Endothelial cell of umbilical vein (primary cell): ENCODE measurements around the gene PTDSS2. TPM values are rescaled to one million over a fixed set of nuclear protein-coding genes. Genes with fewer than 3 reads are reported as not detected.

Experiments used
- BruUV-seq: library from RNA; stranded (reverse); fragments of 400-500 nt; replicated peaks from 2 replicates; lab custom pipeline; 2021; lab: Mats Ljungman, UMichigan
- CTCF ChIA-PET: fragments of 300-600, 350-600 bp; sonication (Branson Sonifier 250); formaldehyde crosslinking; loops from one replicate; lab custom pipeline; 2021; ENCODE audit warnings: antibody characterized with exemption, inconsistent platforms; lab: Charles Lee
- POLR2A ChIA-PET: fragments of 300-600, 350-600 bp; sonication (Branson Sonifier 250); formaldehyde crosslinking; loops from one replicate; lab custom pipeline; 2021; ENCODE audit warnings: antibody characterized with exemption, inconsistent platforms; lab: Charles Lee
- DNase-seq: peaks from one replicate; pipeline ENCODE4 v3.0.0-alpha.2; 2011; ENCODE audit warnings: low read depth, low spot score
- FAIRE-seq: peaks from 2 replicates; lab custom pipeline; 2011; peaks lifted over from hg19 to GRCh38; lab: Jason Lieb, UNC
- H2AFZ ChIP-seq: 2 replicates; pipeline ENCODE4 v1.6.0; 2012; ENCODE audit warnings: low read depth, low read length, control low read depth, inconsistent platforms
- H3K27ac ChIP-seq: 2 replicates; pipeline ENCODE4 v1.5.1; 2011; ENCODE audit warnings: low read depth, mild to moderate bottlenecking, control low read depth, low read length, moderate library complexity; ENCODE audit not compliant: insufficient read depth
- H3K27me3 ChIP-seq, 2 experiments: 2 replicates each; pipeline versions ENCODE4 v1.6.0 to v1.6.1; 2011; ENCODE audit warnings: low read length in 2 of 2, mixed read lengths in 1 of 2; ENCODE audit not compliant: control insufficient read depth in 2 of 2, insufficient read depth in 2 of 2
- H3K36me3 ChIP-seq, 2 experiments: 2 replicates in 1 of 2; 3 replicates in 1 of 2; pipeline ENCODE4 v1.5.1; 2011; ENCODE audit warnings: low read length in 2 of 2, mild to moderate bottlenecking in 1 of 2, moderate library complexity in 1 of 2; ENCODE audit not compliant: control insufficient read depth in 2 of 2, insufficient read depth in 2 of 2; ENCODE audit errors: extremely low read depth in 1 of 2
- H3K4me1 ChIP-seq: 3 replicates; pipeline ENCODE4 v1.5.1; 2011; ENCODE audit warnings: mild to moderate bottlenecking, low read length; ENCODE audit not compliant: control insufficient read depth, insufficient read depth; ENCODE audit errors: extremely low read depth
- H3K4me2 ChIP-seq: 2 replicates; pipeline ENCODE4 v1.6.1; 2011; ENCODE audit warnings: low read length, control low read depth, mixed read lengths; ENCODE audit not compliant: insufficient read depth
- H3K4me3 ChIP-seq, 3 experiments: fragments of 200-600 bp in 1 of 3; sonication (generic), shearing (Covaris generic) in 1 of 3; replicated peaks in 1 of 3; 2 replicates each; pipeline ENCODE4 v1.5.1; 2011 to 2016; ENCODE audit warnings: control low read depth in 3 of 3, low read length in 3 of 3, mild to moderate bottlenecking in 2 of 3, inconsistent platforms in 1 of 3, low read depth in 1 of 3, moderate library complexity in 1 of 3; ENCODE audit not compliant: insufficient read depth in 1 of 3
- H3K79me2 ChIP-seq: 2 replicates; pipeline ENCODE4 v1.6.0; 2012; ENCODE audit warnings: low read length, inconsistent platforms; ENCODE audit not compliant: control insufficient read depth, insufficient read depth
- H3K9ac ChIP-seq: replicated peaks from 2 replicates; pipeline ENCODE3; 2011; ENCODE audit warnings: low read length, control low read depth; ENCODE audit not compliant: insufficient read depth; ENCODE audit errors: extremely low read depth
- H3K9me1 ChIP-seq: replicated peaks from 3 replicates; pipeline ENCODE4 v1.6.0; 2011; ENCODE audit warnings: mild to moderate bottlenecking, low read length; ENCODE audit not compliant: control insufficient read depth, insufficient read depth; ENCODE audit errors: extremely low read depth
- H3K9me3 ChIP-seq: replicated peaks from 2 replicates; pipeline ENCODE4 v1.5.1; 2012; ENCODE audit warnings: low read length, inconsistent platforms; ENCODE audit not compliant: control insufficient read depth, insufficient read depth
- H4K20me1 ChIP-seq: replicated peaks from 2 replicates; pipeline ENCODE3; 2011; ENCODE audit warnings: mild to moderate bottlenecking, low read length; ENCODE audit not compliant: control insufficient read depth, insufficient read depth; ENCODE audit errors: extremely low read depth
- FOS ChIP-seq: IDR thresholded peaks from 2 replicates; pipeline ENCODE4 v1.6.1; 2011; ENCODE audit warnings: mild to moderate bottlenecking, low read length, moderate library complexity, borderline replicate concordance; ENCODE audit not compliant: insufficient read depth
- GATA2 ChIP-seq: IDR thresholded peaks from 2 replicates; pipeline ENCODE4 v1.7.0; 2011; ENCODE audit warnings: low read depth, mild to moderate bottlenecking, moderate library complexity, mixed read lengths, low read length; ENCODE audit not compliant: insufficient read length, insufficient read depth
- JUN ChIP-seq: IDR thresholded peaks from 2 replicates; pipeline ENCODE4 v1.6.1; 2011; ENCODE audit warnings: borderline replicate concordance, low read depth; ENCODE audit not compliant: insufficient read length, insufficient read depth
- POLR2A ChIP-seq: IDR thresholded peaks from 2 replicates; pipeline ENCODE4 v1.6.1; 2012; ENCODE audit warnings: low read depth, mild to moderate bottlenecking, control low read depth, low read length
- dilution Hi-C: fragments of 300-500 bp; cut with MboI; formaldehyde crosslinking; loops from one replicate; pipeline ENCODE4 v1.15.0; 2019; ENCODE audit warnings: low sequenced_read_pairs; ENCODE audit not compliant: extremely low pct_ligation_motif_present
- intact Hi-C: fragments of 100-400 bp; cut with micrococcal nuclease; formaldehyde crosslinking; loops from one replicate; pipeline ENCODE4 v1.10.0; 2022
- polyA plus RNA-seq, 4 experiments: library from polyadenylated mRNA; depleted of rRNA in 3 of 4; stranded (reverse) in 3 of 4; unstranded in 1 of 4; fragments of >200 nt; gene quantifications; 2 replicates each; pipeline versions ENCODE4 v1.2.1 to v1.2.3, GENCODE V29; 2011 to 2012; ENCODE audit warnings: missing spikeins in 1 of 4
- total RNA-seq: library from RNA; stranded (reverse); gene quantifications from 2 replicates; pipeline ENCODE4 v1.2.3, GENCODE V29; 2021
- TF ChIP-seq, protein P1 (sequence below), 2 donors: IDR thresholded peaks; 1 replicate in 1 of 2; 2 replicates in 1 of 2; pipeline ENCODE4 v1.5.1; 2011; ENCODE audit warnings: low read length in 2 of 2, mild to moderate bottlenecking in 2 of 2, moderate library complexity in 2 of 2, control low read depth in 1 of 2, inconsistent platforms in 1 of 2, low read depth in 1 of 2; ENCODE audit not compliant: insufficient read depth in 1 of 2; ENCODE audit errors: extremely low read depth in 1 of 2

The PTDSS2 gene
- total and polyA plus RNA-seq, 2 donors (not counting 3 experiments of a cell fraction or from before 2014, with no cell fraction given), result 41.4 to 46.8 TPM

DNA sequence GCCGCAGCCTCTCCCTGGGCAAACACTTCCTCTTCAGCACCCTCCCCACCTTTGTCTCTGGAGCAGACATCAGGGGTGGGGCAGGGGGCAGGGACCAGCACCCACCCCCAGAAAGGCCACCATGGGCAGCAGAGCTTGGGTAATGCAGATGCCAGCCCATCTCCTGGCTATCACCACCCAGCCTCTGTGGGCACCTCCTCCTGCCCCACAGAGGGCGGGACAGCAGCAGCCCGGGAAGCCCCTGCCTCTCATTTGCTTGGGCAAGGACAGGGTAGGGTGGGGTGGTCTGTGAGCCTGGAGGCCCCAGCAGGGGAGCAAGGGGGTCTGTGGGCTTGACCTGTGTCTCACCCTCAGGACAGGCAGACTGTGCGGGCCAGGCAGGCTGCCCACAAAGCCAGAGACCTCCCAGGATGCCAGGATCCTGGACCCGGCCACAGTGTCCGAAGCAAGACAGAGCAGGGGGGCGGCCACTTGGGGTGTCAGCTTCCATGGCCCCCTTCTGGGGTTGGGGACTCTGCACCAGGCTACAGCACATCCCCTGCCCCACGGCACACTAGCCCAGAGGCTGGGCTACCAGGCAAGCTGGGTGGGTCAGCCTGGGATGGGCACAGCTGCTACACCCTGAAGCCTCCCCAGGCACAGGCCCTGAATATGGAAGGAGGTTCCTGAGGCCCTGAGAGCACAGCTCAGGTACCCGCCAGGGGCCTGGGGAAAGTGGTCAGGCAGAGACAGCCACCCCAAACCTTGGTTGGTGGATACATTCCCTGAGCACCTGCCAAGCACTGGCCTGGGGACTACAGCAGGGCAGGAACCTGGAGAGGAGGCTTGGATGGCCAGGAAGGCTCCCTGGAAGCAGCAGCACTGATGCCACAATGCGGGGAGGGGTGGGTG is 52.5 kb downstream of the PTDSS2 start:
- dilution Hi-C loops (no loop called here), intact Hi-C loops (no loop called here)
- Histone ChIP-seq H3K4me3 (no peak overlapping the region), H3K27ac (no peak overlapping the region), H2AFZ (no peak overlapping the region), H3K27me3 (no peaks in the 10 kb centered on the region), H3K9me1 (no peaks in the 10 kb centered on the region), H3K9ac (no peak overlapping the region), H3K36me3 (peaks cover 3 to 38% of the 10 kb centered on the region in 2 experiments), H3K79me2 (peaks cover 17% of the 10 kb centered on the region), H4K20me1 (no peaks in the 10 kb centered on the region), H3K4me1 (peaks cover 24% of the 10 kb centered on the region), H3K4me2 (no peak overlapping the region), H3K9me3 (no peaks in the 10 kb centered on the region)
- no peak for FAIRE-seq
- ChIA-PET CTCF (no interaction called here), POLR2A (no interaction called here)
- BruUV-seq, result no TSS peak
- no peak for TF ChIP-seq FOS
- TF ChIP-seq, protein P1, sequence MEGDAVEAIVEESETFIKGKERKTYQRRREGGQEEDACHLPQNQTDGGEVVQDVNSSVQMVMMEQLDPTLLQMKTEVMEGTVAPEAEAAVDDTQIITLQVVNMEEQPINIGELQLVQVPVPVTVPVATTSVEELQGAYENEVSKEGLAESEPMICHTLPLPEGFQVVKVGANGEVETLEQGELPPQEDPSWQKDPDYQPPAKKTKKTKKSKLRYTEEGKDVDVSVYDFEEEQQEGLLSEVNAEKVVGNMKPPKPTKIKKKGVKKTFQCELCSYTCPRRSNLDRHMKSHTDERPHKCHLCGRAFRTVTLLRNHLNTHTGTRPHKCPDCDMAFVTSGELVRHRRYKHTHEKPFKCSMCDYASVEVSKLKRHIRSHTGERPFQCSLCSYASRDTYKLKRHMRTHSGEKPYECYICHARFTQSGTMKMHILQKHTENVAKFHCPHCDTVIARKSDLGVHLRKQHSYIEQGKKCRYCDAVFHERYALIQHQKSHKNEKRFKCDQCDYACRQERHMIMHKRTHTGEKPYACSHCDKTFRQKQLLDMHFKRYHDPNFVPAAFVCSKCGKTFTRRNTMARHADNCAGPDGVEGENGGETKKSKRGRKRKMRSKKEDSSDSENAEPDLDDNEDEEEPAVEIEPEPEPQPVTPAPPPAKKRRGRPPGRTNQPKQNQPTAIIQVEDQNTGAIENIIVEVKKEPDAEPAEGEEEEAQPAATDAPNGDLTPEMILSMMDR (IDR thresholded peaks at IDR 0.05; ENCODE audit: extremely low read depth in 1 of 2, insufficient read depth in 1 of 2, low read depth in 1 of 2, low read length in 2 of 2), result no peak
- TF ChIP-seq JUN, result no peak
- TF ChIP-seq POLR2A, result peak; percentile 9
- no peak for TF ChIP-seq GATA2
- DNase-seq, result no peak
